HG03575 (cell line): Measurements from ENCODE around the gene SEPSECS.

ENCODE experiments used
- ATAC-seq: cut with Tn5 transposase; IDR thresholded peaks from one replicate; pipeline ENCODE4 v1.9.1; 2021; ENCODE audit not compliant: unreplicated experiment, insufficient number of reproducible peaks, low FRiP score; ENCODE audit errors: extremely low read depth

The SEPSECS gene

GRCh38 chr4:25160714-25161592 is 704 bp upstream of the SEPSECS start:
- ATAC-seq, result peak; percentile 13

DNA sequence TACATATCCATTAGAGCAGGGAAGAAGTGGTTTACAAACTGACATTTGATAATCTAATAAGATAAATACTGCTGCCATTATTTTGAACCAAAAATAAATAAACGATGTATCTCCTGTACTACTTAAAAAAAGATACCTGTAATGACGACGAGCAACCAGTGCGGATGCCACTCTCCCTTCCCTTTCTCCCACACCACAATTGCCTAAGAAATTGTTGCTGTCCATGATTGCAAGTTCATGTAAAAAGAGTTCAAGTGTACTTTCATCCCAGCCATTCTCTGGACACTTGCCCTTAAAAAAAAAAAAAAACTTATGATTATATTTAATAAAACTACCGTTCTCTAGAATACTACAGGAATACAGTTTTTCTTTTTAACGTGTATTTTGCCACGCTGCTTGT is 1.4 kb downstream of the SEPSECS start:
- ATAC-seq, result no peak

DNA sequence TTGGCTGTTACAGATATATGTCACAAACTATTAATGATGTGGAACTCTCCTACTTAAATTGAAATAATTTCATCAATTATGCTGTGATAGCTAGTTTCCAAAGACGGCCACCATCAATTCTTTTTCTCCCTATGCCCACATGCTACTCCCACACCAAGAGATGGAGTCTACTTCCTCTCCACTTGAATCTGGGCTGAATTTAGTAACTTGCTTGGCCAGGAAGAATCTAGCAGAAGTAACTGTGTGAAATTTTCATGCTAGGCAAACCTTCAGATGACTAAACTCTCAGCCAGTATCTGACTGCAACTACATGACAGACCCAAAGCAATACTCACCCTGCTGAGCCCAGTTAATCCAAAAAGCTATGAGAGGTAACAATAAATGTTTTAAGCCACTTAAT is 3.2 kb downstream of the SEPSECS start:
- ATAC-seq, result no peak

DNA sequence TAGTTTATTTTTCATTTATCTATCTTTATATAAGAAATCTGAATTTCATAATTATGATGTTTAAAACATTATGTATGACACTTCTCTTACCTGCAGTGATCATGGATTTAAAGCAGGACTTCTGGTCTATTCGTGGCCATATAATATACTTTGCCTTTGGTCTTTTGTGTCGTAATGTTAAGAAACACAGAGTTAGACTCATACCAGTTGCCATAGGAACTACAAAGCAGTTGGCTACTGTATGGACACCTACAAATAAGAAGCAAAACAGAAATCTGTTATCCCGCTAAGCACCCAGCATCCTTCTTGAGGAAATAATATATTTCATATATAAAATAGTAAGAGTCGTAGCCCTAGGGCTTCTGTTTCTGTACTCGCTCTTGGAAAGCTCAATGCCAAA is 4.3 kb downstream of the SEPSECS start:
- ATAC-seq, result no peak

GRCh38 chr4:25154594-25155265 is 5.5 kb downstream of the SEPSECS start:
- ATAC-seq, result no peak

- no peak for ATAC-seq
These were observed 14.2 kb downstream of the SEPSECS start for GRCh38 chr4:25146076-25146475.

DNA sequence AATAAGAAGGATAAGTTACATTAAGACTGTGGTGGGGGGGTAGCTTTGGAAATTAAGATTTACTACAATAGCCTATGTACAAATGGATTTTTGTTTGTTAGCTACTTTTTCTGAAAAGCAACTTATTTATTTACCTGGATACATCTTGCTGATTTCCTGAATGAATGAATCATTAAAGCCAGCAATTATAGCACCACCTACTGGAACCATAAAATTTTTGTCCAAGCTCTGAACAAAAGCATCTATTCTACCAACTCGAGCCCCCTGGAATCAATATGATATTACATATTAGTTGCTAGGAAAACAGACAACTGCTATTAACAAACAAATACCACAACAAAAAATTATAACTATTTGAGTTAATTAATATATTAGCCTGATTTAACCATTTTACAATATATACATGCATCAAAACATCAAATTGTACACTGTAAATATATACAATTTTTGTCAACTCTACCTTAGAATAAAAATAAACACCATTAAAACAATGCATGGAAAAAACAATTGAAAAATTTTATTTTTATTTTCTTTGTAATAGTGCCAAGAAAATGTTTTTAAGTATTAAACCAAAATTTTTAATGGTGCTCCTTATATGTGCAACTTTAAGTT is 15.3 kb downstream of the SEPSECS start:
- ATAC-seq, result no peak

- no peak for ATAC-seq
These were observed 17.8 kb downstream of the SEPSECS start for GRCh38 chr4:25142468-25142867.

DNA sequence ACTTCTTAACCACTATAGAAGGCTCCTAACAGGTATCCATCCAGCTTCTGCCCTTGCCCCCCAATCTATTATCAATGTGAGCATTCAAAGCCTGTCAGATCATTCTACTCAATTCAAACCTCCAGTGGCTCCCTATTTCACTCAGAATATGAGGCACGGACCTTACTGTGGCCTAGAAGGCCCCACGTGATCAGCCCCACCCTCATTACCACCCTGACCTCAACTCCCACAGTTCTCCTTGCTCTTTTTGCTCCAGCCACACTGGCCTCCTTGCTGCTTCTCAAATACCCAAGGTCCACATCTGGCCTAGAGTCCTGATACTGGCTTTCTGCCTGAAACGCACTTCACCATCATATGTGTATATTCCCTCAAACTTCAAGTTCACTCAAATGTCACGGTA is 18.7 kb downstream of the SEPSECS start:
- ATAC-seq, result no peak

DNA sequence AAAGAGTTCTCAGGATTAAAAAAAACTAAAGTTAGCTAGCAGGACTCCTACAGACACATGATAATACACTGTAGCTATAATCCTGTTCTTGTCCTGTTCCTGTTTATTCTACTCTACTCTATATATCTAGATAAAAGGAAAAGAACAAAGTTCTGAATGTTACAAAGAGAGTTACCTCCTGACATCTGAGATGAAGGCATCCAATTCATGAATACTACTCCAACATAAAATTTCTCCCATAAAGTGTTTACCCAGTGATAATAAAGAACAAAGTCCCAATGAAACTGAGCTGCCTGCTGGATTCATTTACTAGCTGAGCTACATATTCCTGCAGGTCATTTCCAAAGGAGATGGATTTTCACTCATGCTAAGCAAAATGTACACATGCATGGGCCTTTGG is 27.1 kb downstream of the SEPSECS start:
- ATAC-seq, result no peak

- no peak for ATAC-seq
These were observed 28.3 kb downstream of the SEPSECS start for GRCh38 chr4:25131926-25132325.

DNA sequence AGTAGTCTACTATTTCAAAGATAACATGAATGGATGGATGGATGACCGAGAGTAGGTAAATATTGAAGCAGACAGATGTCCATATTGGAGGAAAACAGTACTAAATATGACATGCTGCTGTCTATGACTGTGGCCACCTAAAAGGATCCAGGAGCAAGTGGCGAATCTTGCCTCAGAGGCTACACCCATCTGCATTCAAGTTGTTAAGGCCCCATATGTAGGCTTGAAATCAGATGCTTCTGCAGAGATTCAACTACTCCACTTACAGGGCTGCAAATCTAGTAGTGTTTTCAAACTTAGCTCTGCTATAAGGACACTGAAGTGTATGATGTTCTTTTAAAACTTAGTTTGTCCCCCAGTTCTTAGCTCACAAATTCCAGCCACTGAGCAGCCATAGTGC is 28.9 kb downstream of the SEPSECS start:
- ATAC-seq, result no peak

- no peak for ATAC-seq
These were observed 30.3 kb downstream of the SEPSECS start for GRCh38 chr4:25129917-25130316.

- no peak for ATAC-seq
These were observed 31.6 kb downstream of the SEPSECS start for GRCh38 chr4:25128671-25129070.

DNA sequence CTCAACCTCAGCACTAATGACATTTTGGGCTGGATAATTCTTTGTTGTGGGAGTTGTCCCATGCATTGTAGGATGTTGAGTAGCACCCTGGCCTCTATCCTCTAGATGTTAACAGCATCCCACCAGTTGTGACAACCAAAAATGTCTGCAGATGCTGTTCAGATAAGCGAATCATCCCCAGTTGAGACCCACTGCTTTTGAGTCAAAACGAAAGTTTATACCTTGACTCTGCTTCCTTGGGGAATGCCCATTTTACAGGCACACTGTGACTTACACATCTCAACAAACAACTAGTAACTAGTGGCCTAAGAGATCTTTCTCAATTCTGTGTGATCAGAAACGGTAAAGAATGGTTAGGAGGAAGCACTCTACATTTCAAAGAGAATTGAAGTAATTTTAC is 37.0 kb downstream of the SEPSECS start:
- peak; percentile 97 for ATAC-seq

- no peak for ATAC-seq
These were observed 39.9 kb downstream of the SEPSECS start for GRCh38 chr4:25120146-25120940.

DNA sequence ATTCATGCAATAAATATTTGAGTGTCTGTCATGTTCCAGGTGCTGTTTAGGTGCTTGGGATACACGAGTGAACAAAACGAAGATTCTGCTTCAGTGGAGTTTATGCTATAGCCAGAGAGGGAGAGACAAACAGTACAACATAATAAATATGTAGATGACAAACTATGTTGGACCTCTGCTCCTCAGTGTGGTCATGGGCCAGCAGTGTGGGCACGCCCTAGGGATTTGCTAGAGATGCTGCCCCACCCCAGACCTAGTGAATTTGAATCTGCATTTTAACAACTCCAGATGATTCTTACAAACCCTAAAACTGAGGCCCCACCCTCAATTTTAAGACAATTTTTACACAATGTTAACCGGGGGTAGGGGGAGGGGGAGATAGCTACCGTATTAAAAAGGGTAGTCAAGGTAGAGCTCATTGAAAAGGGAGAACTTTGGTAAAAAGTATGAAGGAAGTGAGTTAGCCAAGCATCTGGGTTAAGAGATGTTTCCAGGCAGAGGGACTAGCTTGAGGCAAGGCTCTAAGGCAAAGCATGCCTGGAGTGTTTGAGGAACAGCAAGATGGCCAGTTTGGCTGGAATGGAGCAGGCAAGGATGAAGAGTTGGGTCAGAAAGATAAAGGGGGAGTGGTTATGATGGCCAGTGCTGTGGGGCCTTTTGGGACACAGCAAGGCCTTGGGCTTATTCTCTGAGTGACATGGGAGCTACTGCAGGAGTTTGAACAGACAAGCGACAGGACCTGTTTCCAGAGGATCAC is 42.4 kb downstream of the SEPSECS start:
- ATAC-seq, result no peak

GRCh38 chr4:25117274-25117673 is 43.0 kb downstream of the SEPSECS start:
- no peak for ATAC-seq
